ENCODE measurements around the gene IL2RA.
"Not testable (repeated sequence)": the region's sequence is repeated elsewhere in the genome, so short reads cannot be mapped to it uniquely, and the experiment has no call there.

Gene IL2RA

GRCh38 chr10:5964736-5965135 is 97.4 kb downstream of the IL2RA start:
- TF ChIP-seq, protein P1, sequence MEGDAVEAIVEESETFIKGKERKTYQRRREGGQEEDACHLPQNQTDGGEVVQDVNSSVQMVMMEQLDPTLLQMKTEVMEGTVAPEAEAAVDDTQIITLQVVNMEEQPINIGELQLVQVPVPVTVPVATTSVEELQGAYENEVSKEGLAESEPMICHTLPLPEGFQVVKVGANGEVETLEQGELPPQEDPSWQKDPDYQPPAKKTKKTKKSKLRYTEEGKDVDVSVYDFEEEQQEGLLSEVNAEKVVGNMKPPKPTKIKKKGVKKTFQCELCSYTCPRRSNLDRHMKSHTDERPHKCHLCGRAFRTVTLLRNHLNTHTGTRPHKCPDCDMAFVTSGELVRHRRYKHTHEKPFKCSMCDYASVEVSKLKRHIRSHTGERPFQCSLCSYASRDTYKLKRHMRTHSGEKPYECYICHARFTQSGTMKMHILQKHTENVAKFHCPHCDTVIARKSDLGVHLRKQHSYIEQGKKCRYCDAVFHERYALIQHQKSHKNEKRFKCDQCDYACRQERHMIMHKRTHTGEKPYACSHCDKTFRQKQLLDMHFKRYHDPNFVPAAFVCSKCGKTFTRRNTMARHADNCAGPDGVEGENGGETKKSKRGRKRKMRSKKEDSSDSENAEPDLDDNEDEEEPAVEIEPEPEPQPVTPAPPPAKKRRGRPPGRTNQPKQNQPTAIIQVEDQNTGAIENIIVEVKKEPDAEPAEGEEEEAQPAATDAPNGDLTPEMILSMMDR (IDR thresholded peaks at IDR 0.05; ENCODE audit: insufficient read depth, low read length, missing control alignments): no peak
- no peak overlapping the region for H3K4me3 ChIP-seq (ENCODE audit: low read depth, low read length)
- DNase-seq (ENCODE audit: low read depth, low spot score): no peak
- ChIA-PET CTCF (interaction anchor here (0.9 to 1.2 kb wide), 2 partner anchors 16 to 122 kb away, joined by 3 to 7 read pairs; no protein-coding TSS in a partner anchor), POLR2A (no interaction called here)

DNA sequence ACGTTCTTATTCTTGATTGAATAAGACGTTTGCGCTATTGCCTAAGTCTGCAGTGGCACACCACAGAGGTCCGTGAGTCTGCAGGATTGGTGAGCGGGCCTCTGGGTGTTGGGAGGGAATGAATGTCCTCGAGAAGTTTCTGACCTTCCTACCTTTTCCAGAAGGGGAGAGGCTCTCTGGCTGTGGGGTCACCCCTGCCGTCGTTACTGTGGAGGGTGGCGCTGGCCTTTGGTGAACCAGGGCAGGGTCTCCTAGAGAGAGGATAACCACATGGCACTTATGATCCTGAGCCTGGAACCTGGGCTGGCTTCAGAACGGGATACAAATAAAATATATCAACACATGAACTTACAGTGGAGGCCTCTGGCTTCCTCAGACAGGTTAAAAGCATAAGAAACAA is 98.6 kb downstream of the IL2RA start:
- TF ChIP-seq, protein P1 (IDR thresholded peaks at IDR 0.05; ENCODE audit: insufficient read depth, low read length, missing control alignments): no peak
- H3K4me3 ChIP-seq (ENCODE audit: low read depth, low read length): no peak overlapping the region
- ChIA-PET CTCF (interaction anchor here (1.0 kb wide), 1 partner anchor 438 kb away, joined by 4 read pairs; no protein-coding TSS in a partner anchor), POLR2A (no interaction called here)
- DNase-seq (ENCODE audit: low read depth, low spot score): no peak

GRCh38 chr10:5963071-5963470 is 99.1 kb downstream of the IL2RA start:
- TF ChIP-seq, protein P1 (IDR thresholded peaks at IDR 0.05; ENCODE audit: insufficient read depth, low read length, missing control alignments): peak; percentile 5
- ChIA-PET CTCF (interaction anchor here (1.0 to 2.0 kb wide), 2 partner anchors 14 to 438 kb away, joined by 4 read pairs; partner anchors contain the start of gene IL15RA), POLR2A (no interaction called here)
- no peak overlapping the region for H3K4me3 ChIP-seq (ENCODE audit: low read depth, low read length)
- DNase-seq (ENCODE audit: low read depth, low spot score): no peak

DNA sequence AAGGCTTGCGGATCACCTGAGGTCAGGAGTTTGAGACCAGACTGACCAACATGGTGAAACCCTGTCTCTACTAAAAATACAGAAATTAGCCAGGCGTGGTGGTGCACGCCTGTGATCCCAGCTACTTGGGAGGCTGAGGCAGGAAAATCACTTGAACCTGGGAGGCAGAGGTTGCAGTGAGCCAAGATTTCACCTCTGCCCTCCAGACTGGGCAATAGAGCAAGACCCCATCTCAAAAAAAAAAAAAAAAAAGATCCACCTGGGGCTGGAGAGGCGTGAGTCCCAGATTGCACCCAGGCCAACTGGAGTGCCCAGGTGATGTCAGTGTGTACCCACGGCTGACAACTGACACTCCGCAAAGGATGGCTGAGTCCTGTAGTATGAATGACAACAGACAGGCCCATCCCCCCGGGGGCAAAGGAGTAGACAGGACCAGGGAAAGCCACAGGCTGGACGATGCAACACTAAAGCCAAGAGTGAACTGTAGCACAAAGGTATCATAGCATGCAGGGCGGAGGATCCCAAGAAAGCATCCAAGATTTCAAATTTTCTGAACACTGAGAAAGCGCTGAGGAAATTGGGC is 99.7 kb downstream of the IL2RA start:
- DNase-seq (ENCODE audit: low read depth, low spot score); H3K4me3 ChIP-seq (ENCODE audit: low read depth, low read length); POLR2A ChIA-PET: not testable (repeated sequence)
- CTCF ChIA-PET: interaction anchor here (1.0 to 2.0 kb wide), 2 partner anchors 15 to 439 kb away, joined by 4 read pairs; partner anchors contain the start of gene IL15RA

- DNase-seq (ENCODE audit: low read depth, low spot score): no peak
- H3K4me3 ChIP-seq (ENCODE audit: low read depth, low read length): no peak overlapping the region
- ChIA-PET POLR2A (no interaction called here), CTCF (interaction anchor here (1.0 to 2.0 kb wide), 2 partner anchors 16 to 52 kb away, joined by 4 to 6 read pairs; partner anchors contain the start of gene IL15RA)
- TF ChIP-seq, protein P1 (IDR thresholded peaks at IDR 0.05; ENCODE audit: insufficient read depth, low read length, missing control alignments): no peak
Observed at GRCh38 chr10:5961405-5962100, 100.6 kb downstream of the IL2RA start.

DNA sequence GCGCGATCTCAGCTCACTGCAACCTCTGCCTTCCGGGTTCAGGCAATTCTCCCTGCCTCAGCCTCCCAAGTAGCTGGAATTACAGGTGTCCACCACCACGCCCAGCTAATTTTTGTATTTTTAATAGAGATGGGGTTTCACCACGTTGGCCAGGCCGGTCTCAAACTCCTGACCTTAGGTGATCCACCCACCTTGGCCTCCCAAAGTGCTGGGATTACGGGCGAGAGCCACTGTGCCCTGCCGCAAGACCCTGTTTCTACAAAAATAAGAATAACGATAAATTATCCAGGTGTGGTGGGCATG is 101.2 kb downstream of the IL2RA start:
- CTCF ChIA-PET: interaction anchor here (1.0 to 2.0 kb wide), 3 partner anchors 16 to 127 kb away, joined by 3 to 6 read pairs (median 4); partner anchors contain the start of gene IL15RA
- H3K4me3 ChIP-seq (ENCODE audit: low read depth, low read length); DNase-seq (ENCODE audit: low read depth, low spot score); POLR2A ChIA-PET: not testable (repeated sequence)

All from AG04449 (cell line).